ENCODE data around the gene ANGPTL5. TPM values are rescaled to one million over a fixed set of nuclear protein-coding genes. Genes with fewer than 3 reads are reported as not detected.
A peak's percentile ranks its signal among the peaks of the same experiment; 100 is the strongest.

ANGPTL5 gene
- total RNA-seq, 1 donor, result 0.09 TPM

DNA sequence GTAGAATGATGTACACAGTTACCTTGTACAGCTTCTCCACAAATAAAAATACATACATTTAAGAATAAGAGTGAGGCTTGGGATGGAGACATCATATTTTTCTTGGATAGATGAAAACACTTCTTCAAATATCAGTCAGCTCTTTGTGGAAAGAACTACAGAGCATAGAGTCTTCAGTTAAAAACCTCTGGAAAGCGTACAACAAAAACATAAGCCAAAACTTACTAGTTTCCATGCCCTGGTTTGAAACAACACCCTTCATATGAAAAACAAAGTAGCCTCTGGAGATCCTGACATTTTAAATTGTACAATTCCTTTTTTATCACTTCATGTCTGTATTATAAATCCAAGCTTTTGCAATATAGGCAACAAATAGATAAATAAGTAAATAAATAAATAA, 8.5 kb downstream of the ANGPTL5 start:
- peak; percentile 22 for DNase-seq (ENCODE audit: low read depth)
- no peak for TF ChIP-seq CTCF (IDR thresholded peaks at IDR 0.05; ENCODE audit: insufficient read depth, low read length)
- no peak overlapping the region for H3K4me3 ChIP-seq (ENCODE audit: low read depth, low read length)

DNA sequence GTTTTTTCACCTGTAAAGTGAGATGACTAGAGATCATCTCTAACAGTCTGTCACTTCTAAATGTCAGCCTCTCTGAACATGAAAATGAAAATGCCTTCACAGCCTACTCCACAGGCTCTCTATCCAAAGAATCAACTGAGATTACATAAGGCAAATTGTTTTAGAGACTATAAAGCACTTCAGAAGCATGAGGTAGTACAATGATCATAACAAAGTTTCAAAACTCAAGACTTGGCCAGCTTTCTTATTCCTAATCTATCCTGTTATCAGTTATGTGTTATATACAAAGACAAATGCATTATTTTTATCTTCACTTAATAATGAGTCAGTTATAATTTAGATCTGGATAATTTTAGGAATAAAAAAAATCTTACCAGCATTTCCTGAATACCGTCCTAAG, 21.8 kb downstream of the ANGPTL5 start:
- no peak overlapping the region for H3K4me3 ChIP-seq (ENCODE audit: low read depth, low read length)
- TF ChIP-seq CTCF (IDR thresholded peaks at IDR 0.05; ENCODE audit: insufficient read depth, low read length), result no peak
- peak; percentile 57 for DNase-seq (ENCODE audit: low read depth)

GRCh38 chr11:101889767-101890166, 26.6 kb downstream of the ANGPTL5 start:
- TF ChIP-seq CTCF (IDR thresholded peaks at IDR 0.05; ENCODE audit: insufficient read depth, low read length), result no peak
- no peak overlapping the region for H3K4me3 ChIP-seq (ENCODE audit: low read depth, low read length)
- DNase-seq (ENCODE audit: low read depth), result no peak

DNA sequence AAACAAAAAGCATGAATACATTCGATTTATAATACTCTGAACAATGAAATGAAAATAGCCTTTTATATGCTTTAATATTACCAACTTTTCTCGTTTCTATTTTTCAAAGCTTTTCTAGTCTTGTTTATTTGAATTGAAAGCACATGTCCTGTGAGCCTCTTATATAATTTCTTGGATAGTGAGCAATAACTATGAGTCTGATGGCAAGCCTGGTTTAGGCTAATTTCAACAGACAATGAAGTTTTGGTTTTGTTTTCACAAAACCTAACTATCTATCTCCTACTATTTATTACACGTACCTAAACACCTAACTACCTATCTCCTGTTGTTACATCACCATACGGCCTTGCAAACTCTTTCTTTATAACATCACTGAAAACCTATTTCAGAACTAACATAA, 30.7 kb downstream of the ANGPTL5 start:
- H3K4me3 ChIP-seq (ENCODE audit: low read depth, low read length), result no peak overlapping the region
- DNase-seq (ENCODE audit: low read depth), result no peak
- no peak for TF ChIP-seq CTCF (IDR thresholded peaks at IDR 0.05; ENCODE audit: insufficient read depth, low read length)

GRCh38 chr11:101881586-101881985, 34.7 kb downstream of the ANGPTL5 start:
- no peak overlapping the region for H3K4me3 ChIP-seq (ENCODE audit: low read depth, low read length)
- TF ChIP-seq CTCF (IDR thresholded peaks at IDR 0.05; ENCODE audit: insufficient read depth, low read length), result no peak
- DNase-seq (ENCODE audit: low read depth), result no peak

DNA sequence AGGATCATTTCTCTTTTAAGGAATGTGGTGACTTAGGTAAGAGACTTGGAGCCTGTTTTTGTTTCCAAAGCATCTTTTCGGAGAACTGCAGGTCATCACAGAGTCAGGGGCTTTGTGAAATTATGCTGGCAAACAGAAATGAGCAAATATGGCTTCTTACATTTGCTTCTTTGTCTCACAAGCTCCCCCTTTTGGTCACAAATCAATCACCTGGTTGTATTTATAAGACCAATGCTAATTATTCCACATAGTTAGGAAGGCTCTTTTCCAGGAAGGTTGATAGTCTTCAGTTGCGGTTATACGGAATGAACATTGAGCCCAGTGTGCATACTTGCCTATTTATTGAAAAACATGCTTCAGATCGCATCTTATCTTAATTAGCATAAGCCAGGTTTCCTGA, 36.1 kb downstream of the ANGPTL5 start:
- peak; percentile 57 for TF ChIP-seq CTCF (IDR thresholded peaks at IDR 0.05; ENCODE audit: insufficient read depth, low read length)
- peak; percentile 81 for DNase-seq (ENCODE audit: low read depth)
- H3K4me3 ChIP-seq (ENCODE audit: low read depth, low read length), result no peak overlapping the region

DNA sequence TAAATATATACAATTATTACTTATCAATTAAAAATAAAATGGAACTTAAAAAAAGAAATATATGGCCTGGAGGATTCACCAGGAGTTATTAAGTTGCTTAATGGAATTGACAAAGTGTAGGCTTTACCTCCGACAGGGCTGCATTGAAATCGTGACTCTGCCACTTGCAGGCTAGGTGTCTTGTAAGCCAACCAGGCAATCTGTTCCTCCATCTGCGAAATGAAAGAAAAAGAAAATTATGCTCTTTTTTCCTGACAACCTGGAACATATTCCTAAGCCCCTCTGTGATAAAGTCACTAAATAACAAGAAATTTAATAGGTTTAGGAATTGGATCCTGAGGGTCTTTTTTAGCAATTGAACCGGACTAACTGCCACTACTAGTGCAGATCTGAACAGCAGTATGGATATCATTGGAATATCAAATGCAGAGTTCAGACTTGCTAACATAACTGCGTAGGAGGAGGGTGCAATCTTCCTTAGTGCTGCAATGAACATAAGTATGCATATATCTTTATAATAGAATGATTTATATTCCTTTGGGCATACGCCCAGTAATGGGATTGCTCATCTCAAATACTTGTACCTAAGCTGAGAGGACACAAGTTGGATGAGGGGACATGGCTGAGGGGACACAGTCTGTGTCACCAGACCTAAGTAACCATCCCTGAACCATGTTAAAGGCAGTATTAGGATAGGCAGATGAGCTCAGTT, 44.0 kb downstream of the ANGPTL5 start:
- no peak for DNase-seq (ENCODE audit: low read depth)
- H3K4me3 ChIP-seq (ENCODE audit: low read depth, low read length), result no peak overlapping the region
- no peak for TF ChIP-seq CTCF (IDR thresholded peaks at IDR 0.05; ENCODE audit: insufficient read depth, low read length)
